Measurements from ENCODE around the gene ACVR1C. TPM values are rescaled to one million over a fixed set of nuclear protein-coding genes. Genes with fewer than 3 reads are reported as not detected.

ACVR1C gene
- polyA plus RNA-seq, 3 donors, result 0.05 TPM; not detected in 2

DNA sequence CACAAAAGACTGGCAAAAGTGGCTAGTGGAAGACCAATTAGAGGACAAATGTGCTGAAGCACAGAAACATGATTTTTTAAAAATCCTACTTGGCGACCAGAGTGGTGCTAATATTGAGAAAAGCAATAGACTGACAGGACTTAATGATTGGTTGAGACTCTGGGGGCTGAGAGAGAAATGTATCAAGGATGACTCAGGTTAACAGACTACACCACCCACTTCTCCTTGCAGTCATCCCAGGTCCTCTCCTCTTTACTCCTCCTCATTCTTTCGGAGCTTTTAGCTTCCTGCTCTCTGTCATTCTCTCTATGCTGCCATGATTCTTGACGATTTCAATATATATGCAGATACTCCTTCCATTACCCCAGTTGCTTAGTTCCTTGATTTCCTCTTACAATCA, 130.2 kb downstream of the ACVR1C start:
- H3K4me2 ChIP-seq (replicated peaks; ENCODE audit: extremely low read depth, low read length, poor library complexity, severe bottlenecking), result no peak overlapping the region
- H3K36me3 ChIP-seq (replicated peaks in 1 of 2; ENCODE audit: control insufficient read depth in 1 of 2, insufficient read depth in 2 of 2, low read length in 2 of 2), result no peaks in the 10 kb centered on the region
- H3K4me1 ChIP-seq (ENCODE audit: control insufficient read depth in 1 of 2, insufficient read depth in 2 of 2, low read length in 2 of 2), result peaks cover 3 to 15% of the 10 kb centered on the region in 2 donors
- intact Hi-C loops (cut with micrococcal nuclease), result loop anchor here (5.0 to 10.0 kb wide), 4 partner anchors 96 to 516 kb away; partner anchors contain the start of gene ERMN (in 1 of the 2)
- H2AFZ ChIP-seq (ENCODE audit: insufficient read depth, low read depth, low read length, poor library complexity, severe bottlenecking), result no peak overlapping the region
- H4K20me1 ChIP-seq (ENCODE audit: insufficient read depth, low read length), result no peaks in the 10 kb centered on the region
- no peak for DNase-seq
- TF ChIP-seq CTCF (IDR thresholded peaks at IDR 0.05), result no peak
- Mint-ChIP-seq H3K27me3 (ENCODE audit: low read depth in 3 of 3) (peaks cover 0 to 1% (median 0%) of the 10 kb centered on the region in 3 donors), H3K27ac (peak overlapping the region in 1 of 7 donors; percentile 63), H3K4me3 (no peak overlapping the region), H3K4me1 (peaks cover 19% of the 10 kb centered on the region), H3K36me3 (no peaks in the 10 kb centered on the region), H3K9me3 (peaks cover 0 to 5% (median 0%) of the 10 kb centered on the region in 7 donors)
- no peaks in the 10 kb centered on the region for H3K27me3 ChIP-seq (ENCODE audit: control insufficient read depth in 2 of 2, insufficient read depth in 2 of 2, low read length in 2 of 2)
- no peak overlapping the region for H3K4me3 ChIP-seq (replicated peaks in 1 of 3; ENCODE audit: low read depth in 2 of 3, low read length in 3 of 3)
- no peaks in the 10 kb centered on the region for H3K9me3 ChIP-seq (replicated peaks in 1 of 2; ENCODE audit: control insufficient read depth in 1 of 2, insufficient read depth in 1 of 2, low read length in 2 of 2)
- H3K27ac ChIP-seq (ENCODE audit: low read depth in 1 of 2, low read length in 2 of 2), result no peak overlapping the region
- H3K79me2 ChIP-seq (ENCODE audit: insufficient read depth, low read length), result no peaks in the 10 kb centered on the region
- 82% methylated on average over 2 of the region's 3 CpGs for WGBS (ENCODE audit: insufficient coverage)
- H3K9ac ChIP-seq (ENCODE audit: insufficient read depth, low read length, poor library complexity, severe bottlenecking), result no peak overlapping the region

DNA sequence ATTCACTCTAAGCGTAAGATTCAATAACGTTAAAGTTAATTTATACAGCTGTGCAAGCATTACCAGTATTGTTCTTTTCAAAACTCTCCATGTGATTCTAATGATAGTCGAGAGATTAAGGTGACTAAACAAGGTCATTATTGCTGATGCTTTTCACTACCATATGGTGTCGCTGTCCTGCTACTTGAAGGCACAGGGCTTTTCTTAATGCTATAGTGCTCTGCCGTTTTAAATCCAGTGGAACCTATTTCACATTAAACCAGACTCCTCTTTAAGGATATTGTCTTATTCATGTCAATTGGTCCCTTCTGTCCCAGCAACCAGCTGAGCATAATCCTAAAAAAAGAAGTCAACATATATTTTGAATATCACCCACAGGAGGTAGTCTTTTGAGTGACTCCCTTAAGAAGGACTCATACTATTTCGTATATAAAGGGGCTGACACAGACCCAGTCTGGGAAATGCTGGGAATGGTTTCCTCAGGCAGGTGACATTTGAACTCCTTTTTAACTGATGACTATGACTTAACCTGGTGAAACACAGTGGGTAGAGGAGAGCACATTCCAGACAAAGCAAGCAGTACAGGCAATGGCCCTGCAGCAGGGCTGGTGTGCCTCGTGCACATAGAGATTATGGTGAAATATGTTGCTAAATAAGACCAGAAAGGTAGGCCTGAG, 130.9 kb downstream of the ACVR1C start:
- WGBS (ENCODE audit: insufficient coverage), result 13% methylated on average over 3 of the region's 7 CpGs
- no peaks in the 10 kb centered on the region for H3K27me3 ChIP-seq (ENCODE audit: control insufficient read depth in 2 of 2, insufficient read depth in 2 of 2, low read length in 2 of 2)
- H3K79me2 ChIP-seq (ENCODE audit: insufficient read depth, low read length), result no peaks in the 10 kb centered on the region
- peaks cover 5 to 15% of the 10 kb centered on the region in 2 donors for H3K4me1 ChIP-seq (ENCODE audit: control insufficient read depth in 1 of 2, insufficient read depth in 2 of 2, low read length in 2 of 2)
- no peak overlapping the region for H2AFZ ChIP-seq (ENCODE audit: insufficient read depth, low read depth, low read length, poor library complexity, severe bottlenecking)
- H3K9me3 Mint-ChIP-seq, result peaks cover 0 to 5% (median 0%) of the 10 kb centered on the region in 7 donors
- H3K36me3 Mint-ChIP-seq, result no peaks in the 10 kb centered on the region
- peaks cover 0 to 1% (median 0%) of the 10 kb centered on the region in 3 donors for H3K27me3 Mint-ChIP-seq (ENCODE audit: low read depth in 3 of 3)
- H3K9ac ChIP-seq (ENCODE audit: insufficient read depth, low read length, poor library complexity, severe bottlenecking), result no peak overlapping the region
- H3K4me1 Mint-ChIP-seq, result peaks cover 21% of the 10 kb centered on the region
- H3K4me3 Mint-ChIP-seq, result no peak overlapping the region
- no peak overlapping the region for H3K4me3 ChIP-seq (replicated peaks in 1 of 3; ENCODE audit: low read depth in 2 of 3, low read length in 3 of 3)
- peak in 2 of 3 donors; percentile 55 to 62 for DNase-seq
- H3K27ac ChIP-seq (ENCODE audit: low read depth in 1 of 2, low read length in 2 of 2), result no peak overlapping the region
- H3K9me3 ChIP-seq (replicated peaks in 1 of 2; ENCODE audit: control insufficient read depth in 1 of 2, insufficient read depth in 1 of 2, low read length in 2 of 2), result no peaks in the 10 kb centered on the region
- intact Hi-C loops (cut with micrococcal nuclease), result loop anchor here (5.0 to 10.0 kb wide), 4 partner anchors 97 to 517 kb away; partner anchors contain the start of gene ERMN (in 1 of the 2)
- no peak overlapping the region for H3K4me2 ChIP-seq (replicated peaks; ENCODE audit: extremely low read depth, low read length, poor library complexity, severe bottlenecking)
- peak; percentile 83 for TF ChIP-seq CTCF (IDR thresholded peaks at IDR 0.05)
- no peaks in the 10 kb centered on the region for H3K36me3 ChIP-seq (replicated peaks in 1 of 2; ENCODE audit: control insufficient read depth in 1 of 2, insufficient read depth in 2 of 2, low read length in 2 of 2)
- H4K20me1 ChIP-seq (ENCODE audit: insufficient read depth, low read length), result no peaks in the 10 kb centered on the region
- no peak overlapping the region for H3K27ac Mint-ChIP-seq

Data from CD14-positive monocyte (primary cell).